Effector memory CD8-positive, alpha-beta T cell (primary cell): ENCODE measurements around the gene TCERG1L.
"Not testable (repeated sequence)": the region's sequence is repeated elsewhere in the genome, so short reads cannot be mapped to it uniquely, and the experiment has no call there.

Experiments used
- ATAC-seq: fragments of 150-1000 bp; cut with Tn5 transposase; replicated peaks from 2 replicates; pipeline ENCODE4 v1.10.0; 2021; ENCODE audit warnings: mild to moderate bottlenecking, moderate library complexity
- DNase-seq, 3 experiments: peaks; one replicate each; pipeline ENCODE4 v3.0.0; 2021
- H3K27ac Mint-ChIP-seq, 2 donors: one replicate each; pipeline ENCODE4 v1.8.0; 2022; ENCODE audit warnings: mild to moderate bottlenecking in 2 of 2, mixed read lengths in 2 of 2, moderate library complexity in 2 of 2
- H3K27me3 Mint-ChIP-seq, 2 donors: one replicate each; pipeline ENCODE4 v1.8.0; 2022; ENCODE audit warnings: mixed read lengths in 2 of 2
- H3K36me3 Mint-ChIP-seq: one replicate; pipeline ENCODE4 v1.8.0; 2022; ENCODE audit warnings: mild to moderate bottlenecking, moderate library complexity, mixed read lengths; ENCODE audit not compliant: insufficient read depth
- H3K4me1 Mint-ChIP-seq, 2 donors: one replicate each; pipeline ENCODE4 v1.8.0; 2022; ENCODE audit warnings: low read depth in 2 of 2, mixed read lengths in 2 of 2
- H3K4me3 Mint-ChIP-seq, 2 donors: one replicate each; pipeline ENCODE4 v1.8.0; 2022; ENCODE audit warnings: mild to moderate bottlenecking in 2 of 2, mixed read lengths in 2 of 2, moderate library complexity in 2 of 2
- H3K9me3 Mint-ChIP-seq, 2 donors: one replicate each; pipeline ENCODE4 v1.8.0; 2022; ENCODE audit warnings: mixed read lengths in 2 of 2

TCERG1L gene

GRCh38 chr10:131246089-131246488, 65.4 kb downstream of the TCERG1L start:
- DNase-seq, result no peak

GRCh38 chr10:131245475-131246059, 66.0 kb downstream of the TCERG1L start:
- no peak for DNase-seq
- ATAC-seq, result no peak
- Mint-ChIP-seq H3K36me3 (no peaks in the 10 kb centered on the region), H3K27me3 (no peaks in the 10 kb centered on the region), H3K27ac (no peak overlapping the region), H3K4me1 (no peaks in the 10 kb centered on the region), H3K9me3 (no peaks in the 10 kb centered on the region), H3K4me3 (no peak overlapping the region)

More at GRCh38 chr10:131246089-131246488, 65.4 kb downstream of the TCERG1L start:
- ATAC-seq, result no peak
- H3K27ac Mint-ChIP-seq, result no peak overlapping the region
- H3K36me3 Mint-ChIP-seq, result no peaks in the 10 kb centered on the region
- H3K4me3 Mint-ChIP-seq, result no peak overlapping the region
- H3K9me3 Mint-ChIP-seq, result no peaks in the 10 kb centered on the region
- no peaks in the 10 kb centered on the region for H3K4me1 Mint-ChIP-seq
- no peaks in the 10 kb centered on the region for H3K27me3 Mint-ChIP-seq

- DNase-seq, result no peak
- H3K4me3 Mint-ChIP-seq, result no peak overlapping the region
- no peak overlapping the region for H3K27ac Mint-ChIP-seq
- H3K27me3 Mint-ChIP-seq, result no peaks in the 10 kb centered on the region
- H3K4me1 Mint-ChIP-seq, result no peaks in the 10 kb centered on the region
- no peaks in the 10 kb centered on the region for H3K36me3 Mint-ChIP-seq
- no peak for ATAC-seq
- no peaks in the 10 kb centered on the region for H3K9me3 Mint-ChIP-seq
These were observed 66.7 kb downstream of the TCERG1L start for GRCh38 chr10:131244836-131245235.

GRCh38 chr10:131243076-131243475, 68.4 kb downstream of the TCERG1L start:
- DNase-seq (no peak), ATAC-seq (no peak)
- no peaks in the 10 kb centered on the region for H3K9me3 Mint-ChIP-seq
- H3K4me3 Mint-ChIP-seq, result no peak overlapping the region
- no peaks in the 10 kb centered on the region for H3K4me1 Mint-ChIP-seq
- no peak overlapping the region for H3K27ac Mint-ChIP-seq
- H3K36me3 Mint-ChIP-seq, result no peaks in the 10 kb centered on the region
- no peaks in the 10 kb centered on the region for H3K27me3 Mint-ChIP-seq

- no peak for ATAC-seq
- Mint-ChIP-seq H3K9me3 (no peaks in the 10 kb centered on the region), H3K27me3 (no peaks in the 10 kb centered on the region), H3K27ac (no peak overlapping the region), H3K4me1 (no peaks in the 10 kb centered on the region), H3K4me3 (no peak overlapping the region), H3K36me3 (no peaks in the 10 kb centered on the region)
- no peak for DNase-seq
These were observed 69.5 kb downstream of the TCERG1L start for GRCh38 chr10:131242007-131242406.

GRCh38 chr10:131240691-131241090, 70.8 kb downstream of the TCERG1L start:
- H3K36me3 Mint-ChIP-seq, result no peaks in the 10 kb centered on the region
- DNase-seq (no peak), ATAC-seq (no peak)
- H3K4me3 Mint-ChIP-seq, result no peak overlapping the region
- no peaks in the 10 kb centered on the region for H3K4me1 Mint-ChIP-seq
- H3K27ac Mint-ChIP-seq, result no peak overlapping the region
- H3K27me3 Mint-ChIP-seq, result no peaks in the 10 kb centered on the region
- no peaks in the 10 kb centered on the region for H3K9me3 Mint-ChIP-seq

GRCh38 chr10:131239926-131240325, 71.6 kb downstream of the TCERG1L start:
- no peak for DNase-seq
- Mint-ChIP-seq H3K36me3 (no peaks in the 10 kb centered on the region), H3K27me3 (no peaks in the 10 kb centered on the region), H3K4me1 (no peaks in the 10 kb centered on the region), H3K27ac (no peak overlapping the region), H3K4me3 (no peak overlapping the region), H3K9me3 (no peaks in the 10 kb centered on the region)
- no peak for ATAC-seq

GRCh38 chr10:131239450-131239849, 72.1 kb downstream of the TCERG1L start:
- no peak for ATAC-seq
- H3K9me3 Mint-ChIP-seq, result no peaks in the 10 kb centered on the region
- H3K4me3 Mint-ChIP-seq, result no peak overlapping the region
- no peaks in the 10 kb centered on the region for H3K4me1 Mint-ChIP-seq
- H3K27me3 Mint-ChIP-seq, result no peaks in the 10 kb centered on the region
- no peaks in the 10 kb centered on the region for H3K36me3 Mint-ChIP-seq
- no peak overlapping the region for H3K27ac Mint-ChIP-seq
- no peak for DNase-seq

GRCh38 chr10:131238669-131239280, 72.7 kb downstream of the TCERG1L start:
- Mint-ChIP-seq H3K27ac (no peak overlapping the region), H3K9me3 (no peaks in the 10 kb centered on the region), H3K36me3 (no peaks in the 10 kb centered on the region), H3K27me3 (no peaks in the 10 kb centered on the region), H3K4me1 (no peaks in the 10 kb centered on the region), H3K4me3 (no peak overlapping the region)
- no peak for ATAC-seq
- no peak for DNase-seq

GRCh38 chr10:131237991-131238651, 73.4 kb downstream of the TCERG1L start:
- Mint-ChIP-seq H3K36me3 (no peaks in the 10 kb centered on the region), H3K4me3 (no peak overlapping the region), H3K4me1 (no peaks in the 10 kb centered on the region), H3K27ac (no peak overlapping the region), H3K9me3 (no peaks in the 10 kb centered on the region), H3K27me3 (no peaks in the 10 kb centered on the region)
- no peak for ATAC-seq
- no peak for DNase-seq

- not testable (repeated sequence) for H3K27me3 Mint-ChIP-seq, H3K27ac Mint-ChIP-seq, H3K4me1 Mint-ChIP-seq, H3K4me3 Mint-ChIP-seq, H3K36me3 Mint-ChIP-seq, DNase-seq, ATAC-seq, H3K9me3 Mint-ChIP-seq
These were observed 76.9 kb downstream of the TCERG1L start for GRCh38 chr10:131234606-131235005.

- ATAC-seq (no peak), DNase-seq (no peak)
- Mint-ChIP-seq H3K4me1 (no peaks in the 10 kb centered on the region), H3K9me3 (no peaks in the 10 kb centered on the region), H3K27me3 (no peaks in the 10 kb centered on the region), H3K27ac (no peak overlapping the region), H3K36me3 (no peaks in the 10 kb centered on the region), H3K4me3 (no peak overlapping the region)
These were observed 77.8 kb downstream of the TCERG1L start for GRCh38 chr10:131233611-131234258.

GRCh38 chr10:131231965-131232541, 79.5 kb downstream of the TCERG1L start:
- Mint-ChIP-seq H3K27me3 (no peaks in the 10 kb centered on the region), H3K27ac (no peak overlapping the region), H3K4me3 (no peak overlapping the region), H3K4me1 (no peaks in the 10 kb centered on the region), H3K36me3 (no peaks in the 10 kb centered on the region), H3K9me3 (no peaks in the 10 kb centered on the region)
- no peak for DNase-seq
- no peak for ATAC-seq
